IMR-90 (cell line): ENCODE measurements around the gene GOLGA6C.

Experiments
- BHLHE40 ChIP-seq: fragments of 150-350 bp; IDR thresholded peaks from 2 replicates; pipeline ENCODE4 v1.6.1; 2016; ENCODE audit warnings: mild to moderate bottlenecking, low read depth, low read length
- CTCF ChIP-seq: conservative IDR thresholded peaks from 2 replicates; pipeline ENCODE4 v1.5.1; 2012; ENCODE audit warnings: mild to moderate bottlenecking, low read depth, low read length, improper control_type of control experiment
- MXI1 ChIP-seq: IDR thresholded peaks from 2 replicates; pipeline ENCODE4 v1.6.1; 2012; ENCODE audit warnings: low read depth, mild to moderate bottlenecking, low read length, moderate library complexity, borderline replicate concordance
- NFE2L2 ChIP-seq: fragments of 150-350 bp; IDR thresholded peaks from 2 replicates; pipeline ENCODE4 v1.6.1; 2016; ENCODE audit warnings: low read depth, mild to moderate bottlenecking, low read length
- POLR2A ChIP-seq: IDR thresholded peaks from 2 replicates; pipeline ENCODE4 v1.6.1; 2012; ENCODE audit warnings: mild to moderate bottlenecking, low read depth, low read length
- RAD21 ChIP-seq: IDR thresholded peaks from 2 replicates; pipeline ENCODE4 v1.6.1; 2012; ENCODE audit warnings: low read length, improper control_type of control experiment
- RFX5 ChIP-seq: IDR thresholded peaks from 2 replicates; pipeline ENCODE4 v1.8.0; 2012; ENCODE audit warnings: low read depth, mild to moderate bottlenecking, low read length, moderate library complexity
- SMC3 ChIP-seq: fragments of 150-350 bp; IDR thresholded peaks from 2 replicates; pipeline ENCODE4 v1.6.1; 2016; ENCODE audit warnings: low read depth, mild to moderate bottlenecking, antibody characterized with exemption, low read length, moderate library complexity
- USF2 ChIP-seq: fragments of 150-350 bp; IDR thresholded peaks from 2 replicates; pipeline ENCODE4 v1.6.1; 2017; ENCODE audit warnings: mild to moderate bottlenecking, antibody characterized with exemption, low read length, low read depth

- TF ChIP-seq CTCF: no peak
- TF ChIP-seq MXI1: no peak
- TF ChIP-seq SMC3: no peak
- TF ChIP-seq USF2: no peak
- no peak for TF ChIP-seq POLR2A
- no peak for TF ChIP-seq RAD21
- TF ChIP-seq BHLHE40: no peak
- no peak for TF ChIP-seq NFE2L2
- no peak for TF ChIP-seq RFX5
These were observed 22.1 kb upstream of the GOLGA6C start for GRCh38 chr15:75235760-75236729.
